ENCODE data around the gene CLIP2.

DNA sequence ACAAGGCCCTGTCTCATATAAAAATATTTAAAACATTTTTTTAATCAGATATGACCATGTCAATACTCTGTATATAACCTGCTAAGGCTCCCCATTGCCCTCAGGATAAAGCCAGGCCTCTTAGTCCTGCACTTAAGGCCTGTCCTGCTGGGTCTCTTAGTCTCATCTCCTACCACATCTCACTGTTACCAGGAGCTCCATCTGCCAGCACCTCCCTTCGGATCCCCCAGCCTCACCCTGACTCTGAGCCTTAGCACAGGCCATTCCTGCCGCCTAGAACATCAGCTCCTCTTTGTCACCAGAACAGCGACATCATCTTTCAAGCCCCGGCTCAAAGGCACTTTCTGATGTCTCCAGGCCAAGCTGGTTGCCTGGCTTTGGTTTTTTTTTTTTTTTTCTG, 138.8 kb downstream of the CLIP2 start:
- TF ChIP-seq EZH2phosphoT487 (IDR thresholded peaks at IDR 0.05; ENCODE audit: borderline replicate concordance, low read depth) (no peak), ZBTB33 (IDR thresholded peaks at IDR 0.05; ENCODE audit: borderline replicate concordance, low read depth) (no peak), RFX5 (IDR thresholded peaks at IDR 0.05; ENCODE audit: low read length) (no peak), CTCF (IDR thresholded peaks at IDR 0.05) (no peak), YY1 (IDR thresholded peaks at IDR 0.05; ENCODE audit: low read depth) (no peak), MAX (IDR thresholded peaks at IDR 0.05; ENCODE audit: low read depth) (no peak), GABPA (IDR thresholded peaks at IDR 0.05; ENCODE audit: low read depth) (no peak), EP300 (IDR thresholded peaks at IDR 0.05; ENCODE audit: borderline replicate concordance in 1 of 2, low read depth in 1 of 2, low read length in 1 of 2) (no peak), POLR2AphosphoS5 (IDR thresholded peaks at IDR 0.05; ENCODE audit: low read depth, low read length) (no peak), RAD21 (IDR thresholded peaks at IDR 0.05; ENCODE audit: low read length) (no peak), TCF12 (IDR thresholded peaks at IDR 0.05) (no peak)
- TF ChIP-seq, protein P1, sequence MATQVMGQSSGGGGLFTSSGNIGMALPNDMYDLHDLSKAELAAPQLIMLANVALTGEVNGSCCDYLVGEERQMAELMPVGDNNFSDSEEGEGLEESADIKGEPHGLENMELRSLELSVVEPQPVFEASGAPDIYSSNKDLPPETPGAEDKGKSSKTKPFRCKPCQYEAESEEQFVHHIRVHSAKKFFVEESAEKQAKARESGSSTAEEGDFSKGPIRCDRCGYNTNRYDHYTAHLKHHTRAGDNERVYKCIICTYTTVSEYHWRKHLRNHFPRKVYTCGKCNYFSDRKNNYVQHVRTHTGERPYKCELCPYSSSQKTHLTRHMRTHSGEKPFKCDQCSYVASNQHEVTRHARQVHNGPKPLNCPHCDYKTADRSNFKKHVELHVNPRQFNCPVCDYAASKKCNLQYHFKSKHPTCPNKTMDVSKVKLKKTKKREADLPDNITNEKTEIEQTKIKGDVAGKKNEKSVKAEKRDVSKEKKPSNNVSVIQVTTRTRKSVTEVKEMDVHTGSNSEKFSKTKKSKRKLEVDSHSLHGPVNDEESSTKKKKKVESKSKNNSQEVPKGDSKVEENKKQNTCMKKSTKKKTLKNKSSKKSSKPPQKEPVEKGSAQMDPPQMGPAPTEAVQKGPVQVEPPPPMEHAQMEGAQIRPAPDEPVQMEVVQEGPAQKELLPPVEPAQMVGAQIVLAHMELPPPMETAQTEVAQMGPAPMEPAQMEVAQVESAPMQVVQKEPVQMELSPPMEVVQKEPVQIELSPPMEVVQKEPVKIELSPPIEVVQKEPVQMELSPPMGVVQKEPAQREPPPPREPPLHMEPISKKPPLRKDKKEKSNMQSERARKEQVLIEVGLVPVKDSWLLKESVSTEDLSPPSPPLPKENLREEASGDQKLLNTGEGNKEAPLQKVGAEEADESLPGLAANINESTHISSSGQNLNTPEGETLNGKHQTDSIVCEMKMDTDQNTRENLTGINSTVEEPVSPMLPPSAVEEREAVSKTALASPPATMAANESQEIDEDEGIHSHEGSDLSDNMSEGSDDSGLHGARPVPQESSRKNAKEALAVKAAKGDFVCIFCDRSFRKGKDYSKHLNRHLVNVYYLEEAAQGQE (IDR thresholded peaks at IDR 0.05; ENCODE audit: low read depth, low read length): no peak
